Panc1 (cell line): Measurements from ENCODE around the gene CDC14B. TPM values are rescaled to one million over a fixed set of nuclear protein-coding genes. Genes with fewer than 3 reads are reported as not detected.

Source experiments
- ATAC-seq: fragments of 200-7000 bp; cut with Tn5 transposase; 2 replicates; pipeline ENCODE4 v1.9.1; 2020; ENCODE audit warnings: mild to moderate bottlenecking, moderate library complexity
- BruUV-seq: library from RNA; stranded (reverse); fragments of 400-500 nt; replicated peaks from 2 replicates; lab custom pipeline; 2021; lab: Mats Ljungman, UMichigan
- CTCF ChIA-PET: fragments of 300-600 bp; sonication (Branson Sonifier 250); formaldehyde crosslinking; loops from one replicate; lab custom pipeline; 2022; ENCODE audit warnings: antibody characterized with exemption; lab: Charles Lee
- POLR2A ChIA-PET: fragments of 300-600 bp; sonication (Branson Sonifier 250); formaldehyde crosslinking; loops from one replicate; lab custom pipeline; 2022; ENCODE audit warnings: antibody characterized with exemption; lab: Charles Lee
- DNase-seq: peaks from one replicate; pipeline ENCODE4 v3.0.0-alpha.2; 2010; ENCODE audit warnings: low read depth, low spot score
- H3K27ac ChIP-seq: 2 replicates; pipeline ENCODE4 v1.5.1; 2011; ENCODE audit warnings: mild to moderate bottlenecking, low read length, inconsistent platforms
- H3K27me3 ChIP-seq: fragments of 200-500 bp; sonication (Bioruptor generic); 2 replicates; pipeline ENCODE4 v1.6.0; 2014; ENCODE audit warnings: low read length, inconsistent platforms; ENCODE audit not compliant: control insufficient read depth, insufficient read depth
- H3K36me3 ChIP-seq: fragments of 200-500 bp; sonication (Bioruptor generic); 2 replicates; pipeline ENCODE4 v1.5.1; 2014; ENCODE audit warnings: inconsistent platforms, mild to moderate bottlenecking, low read length, moderate library complexity; ENCODE audit not compliant: control insufficient read depth, insufficient read depth
- H3K4me1 ChIP-seq: 2 replicates; pipeline ENCODE4 v1.5.1; 2011; ENCODE audit warnings: inconsistent platforms, mild to moderate bottlenecking, low read length, moderate library complexity; ENCODE audit not compliant: control insufficient read depth, insufficient read depth
- H3K4me3 ChIP-seq, 2 experiments: 2 replicates each; pipeline ENCODE4 v1.5.1; 2011 to 2012; ENCODE audit warnings: low read depth in 2 of 2, low read length in 2 of 2, mild to moderate bottlenecking in 2 of 2, inconsistent platforms in 1 of 2, moderate library complexity in 1 of 2
- H3K9me3 ChIP-seq: fragments of 200-500 bp; sonication (Bioruptor generic); 2 replicates; pipeline ENCODE4 v1.5.1; 2014; ENCODE audit warnings: low read depth, mild to moderate bottlenecking, inconsistent platforms, low read length, moderate library complexity; ENCODE audit not compliant: control insufficient read depth, insufficient read depth
- CTCF ChIP-seq: fragments of 450-650 bp; IDR thresholded peaks from 2 replicates; pipeline ENCODE4 v1.5.1; 2017; ENCODE audit warnings: mild to moderate bottlenecking
- POLR2AphosphoS5 ChIP-seq: IDR thresholded peaks from 2 replicates; pipeline ENCODE4 v1.6.1; 2012; ENCODE audit warnings: mild to moderate bottlenecking, low read depth, low read length, moderate library complexity
- REST ChIP-seq, 2 experiments: IDR thresholded peaks; 2 replicates each; pipeline ENCODE4 v1.6.1; 2011 to 2012; ENCODE audit warnings: low read depth in 2 of 2, control low read depth in 1 of 2, low read length in 1 of 2, mild to moderate bottlenecking in 1 of 2, moderate library complexity in 1 of 2; ENCODE audit not compliant: insufficient read depth in 1 of 2
- SIN3A ChIP-seq: IDR thresholded peaks from 2 replicates; pipeline ENCODE4 v1.6.1; 2012; ENCODE audit warnings: low read depth, mild to moderate bottlenecking, low read length, moderate library complexity, borderline replicate concordance; ENCODE audit not compliant: insufficient read depth
- TCF7L2 ChIP-seq: IDR thresholded peaks from 2 replicates; pipeline ENCODE4 v1.6.1; 2011; ENCODE audit warnings: mild to moderate bottlenecking, low read depth, low read length, inconsistent platforms
- in situ Hi-C: cut with HindIII; loops from 2 replicates; pipeline ENCODE4 v1.10.0; 2016; ENCODE audit warnings: low sequenced_read_pairs, low pct_unique_long_range_greater_than_20kb
- intact Hi-C: fragments of 100-400 bp; cut with micrococcal nuclease; formaldehyde crosslinking; loops from one replicate; pipeline ENCODE4 v1.10.0; 2022; ENCODE audit not compliant: unreplicated experiment
- total RNA-seq: library from RNA; stranded (reverse); gene quantifications from one replicate; pipeline ENCODE4 v1.2.1, GENCODE V29; 2021; ENCODE audit not compliant: unreplicated experiment

The CDC14B gene
- total RNA-seq, 1 experiment from 2014 or later: 11.8 TPM

- POLR2A ChIA-PET: no interaction called here
- intact Hi-C loops: no loop called here
Observed at GRCh38 chr9:96483733-96484390, 135.8 kb downstream of the CDC14B start.

GRCh38 chr9:96483197-96483596 lies 136.4 kb downstream of the CDC14B start:
- in situ Hi-C loops (no loop called here), intact Hi-C loops (no loop called here)
- ATAC-seq: no peak
- no peaks in the 10 kb centered on the region; the same call in 1 of the 2 replicates for H3K4me1 ChIP-seq
- no peaks in the 10 kb centered on the region for H3K9me3 ChIP-seq
- no peaks in the 10 kb centered on the region for H3K27me3 ChIP-seq
- TF ChIP-seq SIN3A (no peak), REST (IDR thresholded peaks at IDR 0.05; ENCODE audit: insufficient read depth in 1 of 2, low read depth in 2 of 2, low read length in 1 of 2) (no peak), POLR2AphosphoS5 (no peak), TCF7L2 (no peak), CTCF (no peak)
- H3K36me3 ChIP-seq: peaks cover 9% of the 10 kb centered on the region
- no peak overlapping the region for H3K4me3 ChIP-seq
- BruUV-seq: no TSS peak
- POLR2A ChIA-PET: interaction anchor here (0.7 kb wide), 1 partner anchor 208 kb away, joined by 6 read pairs; no protein-coding TSS in a partner anchor
- H3K27ac ChIP-seq: no peak overlapping the region
- CTCF ChIA-PET: interaction anchor here (0.7 kb wide), 1 partner anchor 155 kb away, joined by 4 read pairs; no protein-coding TSS in a partner anchor
- DNase-seq: no peak

More at GRCh38 chr9:96483733-96484390, 135.8 kb downstream of the CDC14B start:
- Histone ChIP-seq H3K4me1 (no peaks in the 10 kb centered on the region; the same call in 1 of the 2 replicates), H3K36me3 (peaks cover 9% of the 10 kb centered on the region), H3K27me3 (no peaks in the 10 kb centered on the region), H3K27ac (no peak overlapping the region), H3K9me3 (no peaks in the 10 kb centered on the region), H3K4me3 (no peak overlapping the region)
- DNase-seq (no peak), ATAC-seq (no peak)
- no TSS peak for BruUV-seq
- CTCF ChIA-PET: interaction anchor here (0.7 kb wide), 1 partner anchor 156 kb away, joined by 4 read pairs; no protein-coding TSS in a partner anchor
- in situ Hi-C loops: no loop called here
- TF ChIP-seq POLR2AphosphoS5: no peak
- TF ChIP-seq CTCF: no peak
- TF ChIP-seq SIN3A: no peak
- TF ChIP-seq TCF7L2: no peak
- no peak for TF ChIP-seq REST (IDR thresholded peaks at IDR 0.05; ENCODE audit: insufficient read depth in 1 of 2, low read depth in 2 of 2, low read length in 1 of 2)
